Endothelial cell of umbilical vein (primary cell): ENCODE measurements around the gene LIM2. TPM values are rescaled to one million over a fixed set of nuclear protein-coding genes. Genes with fewer than 3 reads are reported as not detected.

Experiments
- BruUV-seq: library from RNA; stranded (reverse); fragments of 400-500 nt; replicated peaks from 2 replicates; lab custom pipeline; 2021; lab: Mats Ljungman, UMichigan
- CTCF ChIA-PET: fragments of 300-600, 350-600 bp; sonication (Branson Sonifier 250); formaldehyde crosslinking; loops from one replicate; lab custom pipeline; 2021; ENCODE audit warnings: antibody characterized with exemption, inconsistent platforms; lab: Charles Lee
- POLR2A ChIA-PET: fragments of 300-600, 350-600 bp; sonication (Branson Sonifier 250); formaldehyde crosslinking; loops from one replicate; lab custom pipeline; 2021; ENCODE audit warnings: antibody characterized with exemption, inconsistent platforms; lab: Charles Lee
- DNase-seq: peaks from one replicate; pipeline ENCODE4 v3.0.0-alpha.2; 2011; ENCODE audit warnings: low read depth, low spot score
- FAIRE-seq: peaks from 2 replicates; lab custom pipeline; 2011; peaks lifted over from hg19 to GRCh38; lab: Jason Lieb, UNC
- H2AFZ ChIP-seq: 2 replicates; pipeline ENCODE4 v1.6.0; 2012; ENCODE audit warnings: low read depth, low read length, control low read depth, inconsistent platforms
- H3K27ac ChIP-seq: 2 replicates; pipeline ENCODE4 v1.5.1; 2011; ENCODE audit warnings: low read depth, mild to moderate bottlenecking, control low read depth, low read length, moderate library complexity; ENCODE audit not compliant: insufficient read depth
- H3K27me3 ChIP-seq, 2 experiments: 2 replicates each; pipeline versions ENCODE4 v1.6.0 to v1.6.1; 2011; ENCODE audit warnings: low read length in 2 of 2, mixed read lengths in 1 of 2; ENCODE audit not compliant: control insufficient read depth in 2 of 2, insufficient read depth in 2 of 2
- H3K36me3 ChIP-seq, 2 experiments: 2 replicates in 1 of 2; 3 replicates in 1 of 2; pipeline ENCODE4 v1.5.1; 2011; ENCODE audit warnings: low read length in 2 of 2, mild to moderate bottlenecking in 1 of 2, moderate library complexity in 1 of 2; ENCODE audit not compliant: control insufficient read depth in 2 of 2, insufficient read depth in 2 of 2; ENCODE audit errors: extremely low read depth in 1 of 2
- H3K4me1 ChIP-seq: 3 replicates; pipeline ENCODE4 v1.5.1; 2011; ENCODE audit warnings: mild to moderate bottlenecking, low read length; ENCODE audit not compliant: control insufficient read depth, insufficient read depth; ENCODE audit errors: extremely low read depth
- H3K4me2 ChIP-seq: 2 replicates; pipeline ENCODE4 v1.6.1; 2011; ENCODE audit warnings: low read length, control low read depth, mixed read lengths; ENCODE audit not compliant: insufficient read depth
- H3K4me3 ChIP-seq, 3 experiments: fragments of 200-600 bp in 1 of 3; sonication (generic), shearing (Covaris generic) in 1 of 3; replicated peaks in 1 of 3; 2 replicates each; pipeline ENCODE4 v1.5.1; 2011 to 2016; ENCODE audit warnings: control low read depth in 3 of 3, low read length in 3 of 3, mild to moderate bottlenecking in 2 of 3, inconsistent platforms in 1 of 3, low read depth in 1 of 3, moderate library complexity in 1 of 3; ENCODE audit not compliant: insufficient read depth in 1 of 3
- H3K79me2 ChIP-seq: 2 replicates; pipeline ENCODE4 v1.6.0; 2012; ENCODE audit warnings: low read length, inconsistent platforms; ENCODE audit not compliant: control insufficient read depth, insufficient read depth
- H3K9ac ChIP-seq: replicated peaks from 2 replicates; pipeline ENCODE3; 2011; ENCODE audit warnings: low read length, control low read depth; ENCODE audit not compliant: insufficient read depth; ENCODE audit errors: extremely low read depth
- H3K9me1 ChIP-seq: replicated peaks from 3 replicates; pipeline ENCODE4 v1.6.0; 2011; ENCODE audit warnings: mild to moderate bottlenecking, low read length; ENCODE audit not compliant: control insufficient read depth, insufficient read depth; ENCODE audit errors: extremely low read depth
- H3K9me3 ChIP-seq: replicated peaks from 2 replicates; pipeline ENCODE4 v1.5.1; 2012; ENCODE audit warnings: low read length, inconsistent platforms; ENCODE audit not compliant: control insufficient read depth, insufficient read depth
- H4K20me1 ChIP-seq: replicated peaks from 2 replicates; pipeline ENCODE3; 2011; ENCODE audit warnings: mild to moderate bottlenecking, low read length; ENCODE audit not compliant: control insufficient read depth, insufficient read depth; ENCODE audit errors: extremely low read depth
- EZH2 ChIP-seq: IDR thresholded peaks from 2 replicates; pipeline ENCODE4 v1.6.1; 2012; ENCODE audit warnings: borderline replicate concordance, low read depth, mild to moderate bottlenecking, moderate library complexity, low read length, inconsistent platforms; ENCODE audit not compliant: severe bottlenecking
- FOS ChIP-seq: IDR thresholded peaks from 2 replicates; pipeline ENCODE4 v1.6.1; 2011; ENCODE audit warnings: mild to moderate bottlenecking, low read length, moderate library complexity, borderline replicate concordance; ENCODE audit not compliant: insufficient read depth
- GATA2 ChIP-seq: IDR thresholded peaks from 2 replicates; pipeline ENCODE4 v1.7.0; 2011; ENCODE audit warnings: low read depth, mild to moderate bottlenecking, moderate library complexity, mixed read lengths, low read length; ENCODE audit not compliant: insufficient read length, insufficient read depth
- JUN ChIP-seq: IDR thresholded peaks from 2 replicates; pipeline ENCODE4 v1.6.1; 2011; ENCODE audit warnings: borderline replicate concordance, low read depth; ENCODE audit not compliant: insufficient read length, insufficient read depth
- MYC ChIP-seq: IDR thresholded peaks from one replicate; pipeline ENCODE4 v1.6.1; 2011; ENCODE audit warnings: mild to moderate bottlenecking, low read depth, low read length
- POLR2A ChIP-seq: IDR thresholded peaks from 2 replicates; pipeline ENCODE4 v1.6.1; 2012; ENCODE audit warnings: low read depth, mild to moderate bottlenecking, control low read depth, low read length
- POLR2AphosphoS5 ChIP-seq: IDR thresholded peaks from 2 replicates; pipeline ENCODE4 v1.6.1; 2012; ENCODE audit warnings: low read depth, mild to moderate bottlenecking, control low read depth, low read length, moderate library complexity; ENCODE audit not compliant: insufficient read depth
- dilution Hi-C: fragments of 300-500 bp; cut with MboI; formaldehyde crosslinking; loops from one replicate; pipeline ENCODE4 v1.15.0; 2019; ENCODE audit warnings: low sequenced_read_pairs; ENCODE audit not compliant: extremely low pct_ligation_motif_present
- intact Hi-C: fragments of 100-400 bp; cut with micrococcal nuclease; formaldehyde crosslinking; loops from one replicate; pipeline ENCODE4 v1.10.0; 2022
- polyA plus RNA-seq, 4 experiments: library from polyadenylated mRNA; depleted of rRNA in 3 of 4; stranded (reverse) in 3 of 4; unstranded in 1 of 4; fragments of >200 nt; gene quantifications; 2 replicates each; pipeline versions ENCODE4 v1.2.1 to v1.2.3, GENCODE V29; 2011 to 2012; ENCODE audit warnings: missing spikeins in 1 of 4
- total RNA-seq: library from RNA; stranded (reverse); gene quantifications from 2 replicates; pipeline ENCODE4 v1.2.3, GENCODE V29; 2021
- TF ChIP-seq, protein P1 (sequence below): IDR thresholded peaks from 2 replicates; pipeline ENCODE4 v1.6.1; 2011; ENCODE audit not compliant: insufficient read depth, insufficient read length
- TF ChIP-seq, protein P2 (sequence below), 2 donors: IDR thresholded peaks; 1 replicate in 1 of 2; 2 replicates in 1 of 2; pipeline ENCODE4 v1.5.1; 2011; ENCODE audit warnings: low read length in 2 of 2, mild to moderate bottlenecking in 2 of 2, moderate library complexity in 2 of 2, control low read depth in 1 of 2, inconsistent platforms in 1 of 2, low read depth in 1 of 2; ENCODE audit not compliant: insufficient read depth in 1 of 2; ENCODE audit errors: extremely low read depth in 1 of 2

LIM2 gene
- total and polyA plus RNA-seq, 2 donors (not counting 3 experiments of a cell fraction or from before 2014, with no cell fraction given) = not detected

DNA sequence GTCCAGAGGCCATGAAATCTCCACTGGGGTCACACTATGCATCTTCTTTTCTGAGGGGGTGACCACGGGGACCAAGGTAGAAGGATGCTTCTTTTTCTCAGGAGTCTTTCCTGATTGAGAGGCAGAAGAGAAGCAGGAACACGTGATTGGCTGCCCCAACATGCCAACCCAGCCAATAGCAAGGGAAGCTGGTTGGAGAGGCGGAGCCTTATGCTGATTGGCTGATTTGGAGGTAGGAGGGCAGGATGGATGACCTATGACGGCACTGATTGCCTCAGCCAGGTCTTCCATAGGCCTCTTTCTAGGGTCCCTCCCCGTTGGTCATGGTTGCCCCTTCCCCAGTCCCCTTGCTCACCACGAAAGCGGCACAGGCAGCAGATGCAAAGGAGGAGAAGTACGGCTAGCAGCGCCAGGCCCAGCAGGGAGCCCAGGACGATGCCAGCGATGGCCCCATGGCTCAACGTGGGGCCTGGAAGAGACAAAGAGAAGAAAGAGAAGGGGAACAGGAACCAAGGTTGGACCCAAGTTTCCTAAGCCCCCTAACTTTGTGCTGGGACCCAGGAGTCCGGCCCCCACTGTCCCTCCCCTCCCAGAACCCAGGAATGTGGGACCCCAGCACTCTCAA lies 53.8 kb downstream of the LIM2 start:
- H3K36me3 ChIP-seq = no peaks in the 10 kb centered on the region
- POLR2A ChIA-PET = no interaction called here
- FAIRE-seq (no peak), DNase-seq (no peak)
- H3K27me3 ChIP-seq = no peaks in the 10 kb centered on the region
- H3K79me2 ChIP-seq = no peaks in the 10 kb centered on the region
- dilution Hi-C loops (no loop called here), intact Hi-C loops (no loop called here)
- no TSS peak for BruUV-seq
- no peaks in the 10 kb centered on the region for H3K4me1 ChIP-seq
- no peaks in the 10 kb centered on the region for H3K9me1 ChIP-seq
- H2AFZ ChIP-seq = no peak overlapping the region
- no peaks in the 10 kb centered on the region for H3K9me3 ChIP-seq
- no peak overlapping the region for H3K4me2 ChIP-seq
- CTCF ChIA-PET = no interaction called here
- TF ChIP-seq, protein P1, sequence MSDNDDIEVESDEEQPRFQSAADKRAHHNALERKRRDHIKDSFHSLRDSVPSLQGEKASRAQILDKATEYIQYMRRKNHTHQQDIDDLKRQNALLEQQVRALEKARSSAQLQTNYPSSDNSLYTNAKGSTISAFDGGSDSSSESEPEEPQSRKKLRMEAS = no peak
- TF ChIP-seq MYC = no peak
- TF ChIP-seq JUN = no peak
- no peak for TF ChIP-seq EZH2
- no peak for TF ChIP-seq FOS
- TF ChIP-seq POLR2A = no peak
- no peak for TF ChIP-seq POLR2AphosphoS5
- no peak overlapping the region for H3K27ac ChIP-seq
- H4K20me1 ChIP-seq = no peaks in the 10 kb centered on the region
- H3K4me3 ChIP-seq = no peak overlapping the region
- H3K9ac ChIP-seq = no peak overlapping the region

DNA sequence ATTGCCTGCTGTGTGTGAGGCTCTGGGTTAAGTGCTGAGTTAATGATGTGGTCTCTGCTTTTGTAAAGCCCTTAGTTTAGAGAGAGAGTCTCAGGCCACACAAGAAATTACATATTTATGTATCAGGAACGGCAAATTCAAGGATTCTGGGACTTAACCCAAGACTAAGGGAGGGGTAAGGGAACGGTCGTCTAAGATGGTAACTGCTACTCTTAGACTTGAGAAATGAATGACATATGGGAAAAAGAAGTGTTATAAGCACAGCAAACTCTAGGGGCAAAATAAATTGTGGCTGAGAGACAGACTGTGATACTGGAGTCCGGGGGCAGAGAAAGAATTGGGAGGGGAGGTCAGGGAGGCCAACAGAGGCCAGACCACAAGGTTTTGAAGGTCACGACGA lies 56.1 kb downstream of the LIM2 start:
- H3K36me3 ChIP-seq = no peaks in the 10 kb centered on the region
- no peak overlapping the region for H3K4me2 ChIP-seq
- no peaks in the 10 kb centered on the region for H3K79me2 ChIP-seq
- intact Hi-C loops (no loop called here), dilution Hi-C loops (no loop called here)
- ChIA-PET CTCF (no interaction called here), POLR2A (no interaction called here)
- no peak overlapping the region for H3K9ac ChIP-seq
- H3K27me3 ChIP-seq = peaks cover 6 to 7% of the 10 kb centered on the region in 2 experiments
- no peak for TF ChIP-seq POLR2A
- TF ChIP-seq GATA2 = no peak
- TF ChIP-seq, protein P2, sequence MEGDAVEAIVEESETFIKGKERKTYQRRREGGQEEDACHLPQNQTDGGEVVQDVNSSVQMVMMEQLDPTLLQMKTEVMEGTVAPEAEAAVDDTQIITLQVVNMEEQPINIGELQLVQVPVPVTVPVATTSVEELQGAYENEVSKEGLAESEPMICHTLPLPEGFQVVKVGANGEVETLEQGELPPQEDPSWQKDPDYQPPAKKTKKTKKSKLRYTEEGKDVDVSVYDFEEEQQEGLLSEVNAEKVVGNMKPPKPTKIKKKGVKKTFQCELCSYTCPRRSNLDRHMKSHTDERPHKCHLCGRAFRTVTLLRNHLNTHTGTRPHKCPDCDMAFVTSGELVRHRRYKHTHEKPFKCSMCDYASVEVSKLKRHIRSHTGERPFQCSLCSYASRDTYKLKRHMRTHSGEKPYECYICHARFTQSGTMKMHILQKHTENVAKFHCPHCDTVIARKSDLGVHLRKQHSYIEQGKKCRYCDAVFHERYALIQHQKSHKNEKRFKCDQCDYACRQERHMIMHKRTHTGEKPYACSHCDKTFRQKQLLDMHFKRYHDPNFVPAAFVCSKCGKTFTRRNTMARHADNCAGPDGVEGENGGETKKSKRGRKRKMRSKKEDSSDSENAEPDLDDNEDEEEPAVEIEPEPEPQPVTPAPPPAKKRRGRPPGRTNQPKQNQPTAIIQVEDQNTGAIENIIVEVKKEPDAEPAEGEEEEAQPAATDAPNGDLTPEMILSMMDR (IDR thresholded peaks at IDR 0.05; ENCODE audit: extremely low read depth in 1 of 2, insufficient read depth in 1 of 2, low read depth in 1 of 2, low read length in 2 of 2) = no peak
- TF ChIP-seq, protein P1 = no peak
- no peak for TF ChIP-seq JUN
- TF ChIP-seq EZH2 = no peak
- TF ChIP-seq FOS = no peak
- TF ChIP-seq MYC = no peak
- no peak for TF ChIP-seq POLR2AphosphoS5
- FAIRE-seq = no peak
- no peak overlapping the region for H3K4me3 ChIP-seq
- no peak overlapping the region for H3K27ac ChIP-seq
- H3K4me1 ChIP-seq = no peaks in the 10 kb centered on the region
- no peaks in the 10 kb centered on the region for H3K9me1 ChIP-seq
- H4K20me1 ChIP-seq = no peaks in the 10 kb centered on the region
- H2AFZ ChIP-seq = no peak overlapping the region
- no peaks in the 10 kb centered on the region for H3K9me3 ChIP-seq
- no TSS peak for BruUV-seq
- no peak for DNase-seq
